Esophagus squamous epithelium (tissue), 5 donors: Measurements from ENCODE around the gene KCNG2. TPM values are rescaled to one million over a fixed set of nuclear protein-coding genes. Genes with fewer than 3 reads are reported as not detected.
"Not testable (repeated sequence)": the region's sequence is repeated elsewhere in the genome, so short reads cannot be mapped to it uniquely, and the experiment has no call there.

Experiments used
- DNase-seq: peaks from one replicate; lab custom pipeline; 2025; lab: John Stamatoyannopoulos, UW
- H3K27ac ChIP-seq, 4 donors: fragments of 200-600 bp; sonication (generic); one replicate each; pipeline ENCODE4 v1.5.1; 2016 to 2019; ENCODE audit warnings: mild to moderate bottlenecking in 1 of 4
- H3K27me3 ChIP-seq, 4 donors: fragments of 200-600 bp; sonication (generic); 1 replicate in 3 of 4; 2 replicates in 1 of 4; pipeline versions ENCODE4 v1.5.1 to v1.6.0; 2017 to 2021; ENCODE audit warnings: antibody characterized with exemption in 1 of 4
- H3K36me3 ChIP-seq, 3 donors: fragments of 200-600 bp; sonication (generic); one replicate each; pipeline ENCODE4 v1.5.1; 2016 to 2019
- H3K4me1 ChIP-seq, 3 donors: fragments of 200-600 bp; sonication (generic); one replicate each; pipeline ENCODE4 v1.5.1; 2017 to 2019
- H3K4me3 ChIP-seq, 4 donors: fragments of 200-600 bp; sonication (generic); 1 replicate in 3 of 4; 2 replicates in 1 of 4; pipeline ENCODE4 v1.5.1; 2016 to 2019; ENCODE audit warnings: mild to moderate bottlenecking in 2 of 4, moderate library complexity in 1 of 4
- H3K9me3 ChIP-seq, 3 donors: fragments of 200-600 bp; sonication (generic); one replicate each; pipeline ENCODE4 v1.5.1; 2016 to 2019
- CTCF ChIP-seq, 6 experiments: fragments of 450-650 bp in 4 of 6; fragments of 200-600 bp in 2 of 6; sonication (generic) in 2 of 6; IDR thresholded peaks; one replicate each; pipeline ENCODE4 v1.5.1; 2016 to 2019; ENCODE audit warnings: antibody characterized with exemption in 6 of 6, mild to moderate bottlenecking in 4 of 6, moderate library complexity in 4 of 6
- POLR2A ChIP-seq, 4 donors: fragments of 450-650 bp; IDR thresholded peaks; one replicate each; pipeline ENCODE4 v1.6.1; 2017; ENCODE audit warnings: antibody characterized with exemption in 4 of 4, mild to moderate bottlenecking in 4 of 4, moderate library complexity in 3 of 4
- WGBS, 2 donors: methylation state at CpG; one replicate each; pipeline ENCODE4 v1.1.5; 2018; 5-methylcytosine and 5-hydroxymethylcytosine counted together
- intact Hi-C: fragments of 100-400 bp; cut with DNase I; formaldehyde crosslinking; loops from one replicate; pipeline ENCODE4 v1.15.0; 2022
- total RNA-seq, 4 donors: library from RNA; depleted of rRNA; stranded (reverse); fragments of >200 nt; gene quantifications; one replicate each; pipeline ENCODE4 v1.1.0, GENCODE V29; 2016
- donor health status: DM: yes; HTN: yes; CAD: no.

KCNG2 gene
- total RNA-seq, 4 donors from 2014 or later, result 0.19 TPM; not detected in 3

- TF ChIP-seq CTCF (IDR thresholded peaks at IDR 0.05), result no peak
- no peak for TF ChIP-seq POLR2A (IDR thresholded peaks at IDR 0.05)
- DNase-seq, result no peak
- intact Hi-C loops, result no loop called here
- Histone ChIP-seq H3K36me3 (no peaks in the 10 kb centered on the region), H3K4me3 (no peak overlapping the region), H3K9me3 (no peaks in the 10 kb centered on the region), H3K27ac (no peak overlapping the region), H3K4me1 (peaks cover 4 to 30% (median 4%) of the 10 kb centered on the region in 3 donors), H3K27me3 (peaks cover 0 to 78% (median 0%) of the 10 kb centered on the region in 4 donors)
- WGBS, 2 donors, result 37 to 61% methylated on average over 5 to 12 of the region's 23 CpGs
Measured at GRCh38 chr18:79875931-79876461, 78.3 kb downstream of the KCNG2 start.

GRCh38 chr18:79876497-79876896, 78.8 kb downstream of the KCNG2 start:
- Histone ChIP-seq H3K27me3 (peaks cover 0 to 73% (median 0%) of the 10 kb centered on the region in 4 donors), H3K9me3 (no peaks in the 10 kb centered on the region), H3K4me3 (no peak overlapping the region), H3K4me1 (peaks cover 4 to 30% (median 4%) of the 10 kb centered on the region in 3 donors), H3K36me3 (no peaks in the 10 kb centered on the region), H3K27ac (no peak overlapping the region)
- TF ChIP-seq CTCF (IDR thresholded peaks at IDR 0.05), result no peak
- no peak for TF ChIP-seq POLR2A (IDR thresholded peaks at IDR 0.05)
- intact Hi-C loops, result no loop called here
- no peak for DNase-seq
- 47% methylated on average over 15 of the region's 16 CpGs; no CpG with 5 or more reads in 1 of the 2 donors for WGBS, 2 donors

- Histone ChIP-seq H3K27me3 (peaks cover 0 to 67% (median 0%) of the 10 kb centered on the region in 4 donors), H3K9me3 (no peaks in the 10 kb centered on the region), H3K4me3 (no peak overlapping the region), H3K27ac (no peak overlapping the region), H3K4me1 (peaks cover 4 to 28% (median 4%) of the 10 kb centered on the region in 3 donors), H3K36me3 (no peaks in the 10 kb centered on the region)
- no peak for DNase-seq
- WGBS, 2 donors, result 45 to 64% methylated on average over 18 to 26 of the region's 38 CpGs
- intact Hi-C loops, result no loop called here
- TF ChIP-seq POLR2A (IDR thresholded peaks at IDR 0.05) (no peak), CTCF (IDR thresholded peaks at IDR 0.05) (no peak)
Measured at GRCh38 chr18:79877163-79878091, 79.7 kb downstream of the KCNG2 start.

- peaks cover 0 to 58% (median 0%) of the 10 kb centered on the region in 4 donors for H3K27me3 ChIP-seq
- H3K27ac ChIP-seq, DNase-seq, H3K4me3 ChIP-seq, intact Hi-C loops, H3K9me3 ChIP-seq, H3K36me3 ChIP-seq: not testable (repeated sequence)
- 92 to 94% methylated on average over 7 to 8 of the region's 25 CpGs for WGBS, 2 donors
- peaks cover 4 to 23% (median 4%) of the 10 kb centered on the region in 3 donors for H3K4me1 ChIP-seq
Measured at GRCh38 chr18:79878246-79878645, 80.5 kb downstream of the KCNG2 start.

- TF ChIP-seq POLR2A (IDR thresholded peaks at IDR 0.05), result no peak
- H3K36me3 ChIP-seq, result no peaks in the 10 kb centered on the region
- 80 to 86% methylated on average over 12 to 13 of the region's 20 CpGs for WGBS, 2 donors
Measured at GRCh38 chr18:79878741-79879378, 81.1 kb downstream of the KCNG2 start.

More at GRCh38 chr18:79878741-79879378, 81.1 kb downstream of the KCNG2 start:
- Histone ChIP-seq H3K27ac (no peak overlapping the region), H3K27me3 (peaks cover 0 to 52% (median 0%) of the 10 kb centered on the region in 4 donors), H3K4me1 (peaks cover 4 to 23% (median 4%) of the 10 kb centered on the region in 3 donors), H3K4me3 (no peak overlapping the region), H3K9me3 (no peaks in the 10 kb centered on the region)
- DNase-seq, result no peak
- intact Hi-C loops, result no loop called here
